ENCODE data around the gene EFCAB9.
"Not testable (repeated sequence)": the region's sequence is repeated elsewhere in the genome, so short reads cannot be mapped to it uniquely, and the experiment has no call there.

Gene EFCAB9

DNA sequence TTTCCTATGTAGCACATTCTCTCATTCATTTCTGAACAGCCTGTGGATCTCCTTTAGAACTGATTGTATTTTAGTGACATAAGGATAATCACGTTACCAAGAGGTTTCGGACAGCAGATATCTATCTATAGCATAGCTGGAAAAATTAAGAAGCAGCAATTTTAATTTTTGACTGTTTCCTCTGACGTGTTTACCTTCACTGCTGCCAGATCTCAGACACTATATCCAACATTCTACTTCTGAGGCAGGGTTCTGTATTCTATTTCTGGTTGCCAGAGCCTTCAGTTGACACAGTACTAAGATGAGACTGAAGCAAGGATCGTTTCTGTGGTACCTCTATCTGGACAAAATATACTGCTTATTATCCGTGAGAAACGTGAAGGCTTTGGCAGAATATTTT lies at the start of gene EFCAB9:
TSS of gene EFCAB9 (plus strand) at position 301 of the 400 bp plus-strand sequence. CDS start at position 302, 1 bp downstream.
- DNase-seq (ENCODE audit: low spot score): no peak

- DNase-seq (ENCODE audit: low spot score): no peak
These were observed 49.6 kb upstream of the EFCAB9 start for GRCh38 chr5:172144291-172144815.

DNA sequence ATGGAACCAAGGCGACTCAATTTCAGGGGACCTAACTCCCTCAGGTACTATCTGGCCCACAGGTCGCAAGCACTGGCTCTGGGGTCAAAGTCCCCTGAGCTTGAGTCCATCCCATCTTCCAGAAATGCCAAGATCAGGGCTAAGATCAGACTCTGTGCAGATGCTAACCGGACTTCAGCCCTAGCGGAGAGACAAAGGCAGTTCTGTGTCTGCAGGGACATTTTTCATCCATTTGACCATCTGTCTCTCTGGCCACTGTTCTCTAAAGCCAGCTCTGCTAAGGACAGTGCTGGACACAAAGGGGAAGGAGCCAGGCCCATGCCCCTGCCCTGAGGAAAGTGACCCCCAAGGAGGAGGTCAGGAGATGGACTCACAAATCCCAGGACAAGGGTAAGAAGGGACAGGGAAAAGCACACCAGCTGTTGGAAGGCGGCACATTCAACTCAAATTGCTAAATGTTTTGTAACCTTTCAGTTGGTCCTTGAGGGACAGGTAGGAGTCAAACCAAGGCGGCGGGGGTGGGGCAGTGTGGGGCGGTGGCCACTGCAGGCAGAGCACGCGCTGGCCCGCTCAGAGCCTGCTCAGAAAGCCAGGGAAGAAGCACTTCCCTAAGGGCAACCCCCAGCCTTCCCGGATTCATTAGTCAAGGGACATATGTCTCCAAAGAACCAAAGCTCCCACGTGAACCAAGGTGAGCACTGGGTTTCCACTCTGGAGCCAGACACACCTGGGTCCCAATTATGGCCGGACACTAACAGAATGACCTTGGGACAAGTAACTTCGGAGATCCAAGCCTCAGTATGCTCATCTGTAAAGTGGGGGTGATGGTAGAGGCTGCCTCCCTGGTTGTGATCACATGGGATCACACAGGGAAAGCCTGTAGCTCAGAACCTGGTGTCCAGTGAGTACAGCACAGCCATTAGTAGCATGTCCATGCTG lies 48.8 kb upstream of the EFCAB9 start:
- no peak for DNase-seq (ENCODE audit: low spot score)

- DNase-seq (ENCODE audit: low spot score): no peak
These were observed 47.9 kb upstream of the EFCAB9 start for GRCh38 chr5:172145870-172146747.

DNA sequence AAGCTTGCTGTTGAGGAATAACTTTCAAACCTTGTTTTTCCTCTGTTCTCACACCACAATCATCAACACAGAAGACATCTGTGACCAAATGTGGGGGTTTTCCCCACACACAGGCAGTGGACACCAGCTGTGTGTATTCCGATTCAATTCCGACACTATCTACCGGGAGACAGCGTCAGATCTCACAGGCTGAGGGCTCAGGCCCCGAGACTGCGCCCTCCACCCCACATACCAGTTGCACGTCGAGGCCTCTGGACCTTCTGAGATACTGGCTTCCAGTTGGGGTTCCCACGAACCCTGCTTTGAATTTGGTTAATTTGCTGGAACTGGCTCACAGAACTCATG lies 47.3 kb upstream of the EFCAB9 start:
- no peak for DNase-seq (ENCODE audit: low spot score)

DNA sequence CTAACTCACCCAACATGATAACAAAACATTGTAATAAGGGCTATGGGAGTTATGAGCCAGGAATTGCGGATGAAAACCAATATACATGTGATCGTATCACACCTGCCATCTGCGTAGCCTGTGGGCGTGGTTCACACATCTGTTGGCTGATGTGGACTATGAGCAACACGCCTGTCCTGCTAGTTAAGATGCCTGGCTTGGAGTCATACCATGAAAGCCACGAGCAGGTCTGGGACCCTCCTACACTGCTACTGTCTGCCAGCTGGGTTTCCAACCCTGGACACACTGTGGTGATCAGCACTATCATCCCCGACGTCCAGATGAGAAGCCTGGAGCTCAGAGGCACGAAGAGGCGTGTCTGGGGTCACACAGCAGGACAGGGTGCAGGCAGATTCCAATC lies 46.1 kb upstream of the EFCAB9 start:
- no peak for DNase-seq (ENCODE audit: low spot score)

DNA sequence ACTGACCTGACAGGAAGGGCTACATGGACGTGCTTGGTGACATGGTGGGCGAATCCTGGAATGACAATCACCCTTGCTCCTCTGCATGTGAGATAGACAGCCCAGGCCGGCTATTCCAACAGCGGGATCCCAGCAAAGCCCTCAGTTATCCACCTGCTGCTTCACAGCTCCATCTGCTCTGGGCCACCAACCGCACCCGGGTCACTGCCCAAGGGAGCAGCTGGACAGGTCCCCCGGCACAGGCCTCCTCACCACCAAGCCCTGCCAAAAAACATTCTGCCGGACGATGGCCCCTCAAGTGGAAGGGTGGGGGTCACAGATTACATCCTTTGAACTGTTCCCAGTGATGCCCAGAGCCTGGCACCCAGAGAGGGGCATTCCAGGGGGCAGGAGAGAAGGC lies 45.6 kb upstream of the EFCAB9 start:
- no peak for DNase-seq (ENCODE audit: low spot score)

- DNase-seq (ENCODE audit: low spot score): no peak
These were observed 44.9 kb upstream of the EFCAB9 start for GRCh38 chr5:172149073-172149472.

GRCh38 chr5:172149481-172149880 lies 44.5 kb upstream of the EFCAB9 start:
- DNase-seq (ENCODE audit: low spot score): not testable (repeated sequence)

DNA sequence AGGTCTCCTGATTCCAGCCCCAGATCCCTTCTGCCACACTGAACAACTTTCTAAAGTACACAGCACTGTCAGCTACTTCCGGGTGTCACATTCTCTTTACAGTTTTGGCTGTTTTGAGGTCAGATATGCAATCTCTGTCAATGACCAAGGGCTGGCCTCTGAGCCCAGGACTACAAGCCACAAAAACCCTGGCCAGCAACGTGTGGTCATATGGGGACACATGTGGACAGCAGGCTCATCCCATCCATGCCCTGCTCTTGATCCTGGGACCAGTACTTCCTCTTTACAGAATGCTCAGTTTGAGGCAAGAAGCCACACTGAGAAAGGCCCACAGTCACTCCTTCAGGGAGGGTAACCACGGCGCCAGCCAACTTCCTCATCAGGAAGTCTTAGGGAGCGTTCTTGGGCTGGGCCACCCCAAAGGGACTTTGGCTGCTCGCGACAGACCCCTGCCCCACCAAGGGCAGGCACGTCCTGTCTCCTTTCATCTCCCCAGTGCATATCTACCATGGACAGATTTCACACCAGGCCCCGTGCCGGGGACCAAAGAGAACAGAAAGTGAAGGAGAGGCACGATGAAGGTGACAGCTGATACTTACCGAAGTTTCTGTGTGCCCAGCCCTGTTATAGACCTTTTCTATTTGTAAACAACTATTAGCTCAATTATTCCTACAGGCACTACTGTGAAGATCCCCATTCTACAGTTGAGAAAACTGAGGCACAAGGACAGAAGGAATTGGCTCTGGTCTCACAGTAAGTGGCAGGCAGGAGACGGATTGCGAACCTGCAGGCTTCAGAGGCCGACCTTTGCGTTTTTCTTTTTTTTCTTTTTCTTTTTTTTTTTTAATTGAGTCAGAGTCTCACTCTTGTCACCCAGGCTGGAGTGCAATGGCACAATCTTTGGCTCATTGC lies 43.2 kb upstream of the EFCAB9 start:
- no peak for DNase-seq (ENCODE audit: low spot score)

- no peak for DNase-seq (ENCODE audit: low spot score)
These were observed 42.2 kb upstream of the EFCAB9 start for GRCh38 chr5:172151661-172152210.

- DNase-seq (ENCODE audit: low spot score): no peak
These were observed 40.3 kb upstream of the EFCAB9 start for GRCh38 chr5:172153695-172154094.

DNA sequence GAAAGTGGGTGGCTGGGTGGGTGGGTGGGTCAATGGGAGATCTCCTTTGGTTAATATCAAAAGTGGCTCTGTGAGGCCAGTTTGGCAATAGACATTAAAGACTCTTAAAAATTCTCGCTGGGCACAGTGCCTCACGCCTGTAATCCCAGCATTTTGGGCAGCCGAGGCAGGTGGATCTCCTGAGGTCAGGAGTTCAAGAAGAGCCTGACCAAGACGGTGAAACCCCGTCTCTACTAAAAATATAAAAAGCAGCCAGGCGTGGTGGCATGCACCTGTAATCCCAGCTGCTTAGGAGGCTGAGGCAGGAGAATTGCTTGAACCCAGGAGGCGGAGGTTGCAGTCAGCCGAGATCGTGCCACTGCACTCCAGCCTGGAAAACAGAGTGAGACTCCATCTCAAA lies 38.9 kb upstream of the EFCAB9 start:
- not testable (repeated sequence) for DNase-seq (ENCODE audit: low spot score)

GRCh38 chr5:172156541-172156994 lies 37.4 kb upstream of the EFCAB9 start:
- no peak for DNase-seq (ENCODE audit: low spot score)

DNA sequence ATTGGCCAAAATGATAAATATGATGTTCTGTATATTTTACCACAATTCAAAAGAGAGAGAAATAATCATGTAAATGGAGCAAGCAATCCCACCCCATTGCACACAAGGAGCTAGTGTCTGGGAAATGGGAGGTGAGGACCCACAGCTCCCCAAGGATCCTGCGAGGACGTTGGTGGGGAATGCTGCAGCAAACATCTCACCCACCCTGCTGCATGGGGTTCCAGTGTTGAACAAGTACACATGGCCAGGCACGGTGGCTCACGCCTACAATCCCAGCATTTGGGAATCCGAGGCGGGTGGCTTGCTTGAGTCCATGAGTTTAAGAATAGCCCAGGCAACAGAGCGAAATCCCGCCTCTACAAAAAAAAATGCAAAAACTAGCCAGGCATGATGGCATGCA lies 35.0 kb upstream of the EFCAB9 start:
- DNase-seq (ENCODE audit: low spot score): no peak

DNA sequence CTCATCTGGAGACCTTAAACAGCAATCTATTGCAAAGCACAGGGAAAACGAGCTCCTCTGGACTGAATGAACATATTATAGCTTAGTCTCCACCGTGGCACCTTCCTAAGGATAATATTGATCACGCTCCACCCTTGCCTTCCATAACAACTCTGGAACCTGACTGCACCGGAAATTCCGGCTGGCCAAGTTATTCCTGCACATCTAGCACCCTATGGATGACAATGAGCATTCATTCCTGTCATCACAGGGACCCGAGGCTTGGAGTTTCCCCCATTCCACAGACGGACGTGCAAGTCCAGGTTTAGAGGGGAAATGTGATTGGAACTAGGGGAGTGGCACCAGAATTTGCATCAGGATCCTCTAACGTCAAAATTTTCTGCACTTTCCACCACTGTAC lies 33.5 kb upstream of the EFCAB9 start:
- no peak for DNase-seq (ENCODE audit: low spot score)

DNA sequence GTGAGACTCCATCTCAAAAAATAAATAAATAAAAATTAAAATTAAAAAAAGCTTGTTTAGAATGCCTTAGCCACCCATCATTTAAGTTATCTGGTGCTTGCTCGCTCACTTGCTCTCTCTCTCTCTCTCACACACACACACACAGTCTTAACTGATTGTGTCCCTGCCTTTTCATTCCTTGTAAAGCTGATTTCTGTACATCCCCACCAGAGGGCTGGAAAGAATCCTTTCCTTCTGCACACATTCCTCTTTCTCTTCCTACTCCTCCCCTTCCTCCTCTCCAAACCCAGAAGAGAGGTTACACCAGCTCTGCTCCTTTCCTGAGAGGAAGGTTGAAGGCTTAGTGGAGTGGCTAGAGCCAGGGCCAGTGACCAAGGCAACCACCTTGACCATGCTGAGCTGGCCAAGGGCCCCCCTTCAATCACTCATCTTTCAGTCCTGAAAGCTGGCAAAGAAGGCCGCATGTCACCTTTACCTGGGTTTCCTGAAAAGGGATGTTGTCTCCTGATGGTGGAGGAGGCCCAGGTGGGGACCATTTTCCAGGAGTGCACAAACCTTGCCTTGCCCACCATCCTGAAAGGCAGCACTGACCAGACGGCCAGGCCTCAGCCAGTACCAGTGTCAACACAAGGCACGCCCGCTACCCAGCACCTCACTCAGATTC lies 31.5 kb upstream of the EFCAB9 start:
- DNase-seq (ENCODE audit: low spot score): no peak

DNA sequence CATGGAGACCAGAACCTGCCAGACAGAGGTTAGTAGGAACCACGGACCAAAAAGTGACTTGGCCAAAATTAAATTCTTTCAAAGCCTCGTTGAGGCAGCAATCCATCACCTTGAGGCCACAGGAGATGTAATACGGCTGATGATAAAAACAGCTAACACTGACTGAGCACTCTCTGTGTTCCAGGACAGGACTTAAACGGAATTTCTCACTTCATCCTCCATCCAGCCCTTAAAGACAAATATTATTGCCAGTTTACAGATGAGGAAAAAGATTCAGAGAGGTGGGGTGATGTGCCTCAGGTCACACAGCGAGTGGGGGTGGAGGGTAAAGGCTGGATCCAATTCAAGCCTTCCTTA lies 31.0 kb upstream of the EFCAB9 start:
- no peak for DNase-seq (ENCODE audit: low spot score)

GRCh38 chr5:172163346-172163745 lies 30.6 kb upstream of the EFCAB9 start:
- DNase-seq (ENCODE audit: low spot score): no peak

- DNase-seq (ENCODE audit: low spot score): no peak
These were observed 29.2 kb upstream of the EFCAB9 start for GRCh38 chr5:172164769-172165212.

GRCh38 chr5:172165465-172165864 lies 28.5 kb upstream of the EFCAB9 start:
- DNase-seq (ENCODE audit: low spot score): no peak

Measured in germinal center (tissue), 1 donor.